ENCODE results near the gene SYNJ2BP.

DNA sequence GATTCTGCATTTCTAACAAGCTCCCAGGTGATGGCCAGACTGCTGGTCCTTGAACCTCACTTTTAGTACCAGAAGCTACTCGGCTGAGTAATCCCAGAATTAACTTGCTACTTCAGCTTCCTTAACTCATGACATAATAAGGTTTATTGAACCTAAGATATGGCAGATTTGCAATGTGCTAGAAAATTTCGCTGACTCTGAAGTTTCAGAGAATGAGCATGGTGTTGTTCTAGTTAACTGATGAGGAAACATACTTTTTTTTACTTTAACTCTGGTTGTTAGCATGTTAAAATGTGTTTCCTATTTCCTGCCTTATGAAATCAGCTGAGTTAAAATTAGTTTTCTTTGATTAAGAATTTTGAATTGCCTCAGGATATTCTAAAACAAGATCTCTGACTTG lies 34.4 kb downstream of the SYNJ2BP start:
- TF ChIP-seq, protein P1, sequence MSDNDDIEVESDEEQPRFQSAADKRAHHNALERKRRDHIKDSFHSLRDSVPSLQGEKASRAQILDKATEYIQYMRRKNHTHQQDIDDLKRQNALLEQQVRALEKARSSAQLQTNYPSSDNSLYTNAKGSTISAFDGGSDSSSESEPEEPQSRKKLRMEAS (IDR thresholded peaks at IDR 0.05) = no peak
- TF ChIP-seq CBX3 (IDR thresholded peaks at IDR 0.05; ENCODE audit: low read depth) (no peak), SP1 (IDR thresholded peaks at IDR 0.05; ENCODE audit: low read depth) (no peak), ZNF274 (IDR thresholded peaks at IDR 0.05; ENCODE audit: low read depth, low read length) (no peak), POLR2A (IDR thresholded peaks at IDR 0.05; ENCODE audit: borderline replicate concordance, extremely low read depth, insufficient read depth, insufficient read length) (no peak)
- TF ChIP-seq, protein P2, sequence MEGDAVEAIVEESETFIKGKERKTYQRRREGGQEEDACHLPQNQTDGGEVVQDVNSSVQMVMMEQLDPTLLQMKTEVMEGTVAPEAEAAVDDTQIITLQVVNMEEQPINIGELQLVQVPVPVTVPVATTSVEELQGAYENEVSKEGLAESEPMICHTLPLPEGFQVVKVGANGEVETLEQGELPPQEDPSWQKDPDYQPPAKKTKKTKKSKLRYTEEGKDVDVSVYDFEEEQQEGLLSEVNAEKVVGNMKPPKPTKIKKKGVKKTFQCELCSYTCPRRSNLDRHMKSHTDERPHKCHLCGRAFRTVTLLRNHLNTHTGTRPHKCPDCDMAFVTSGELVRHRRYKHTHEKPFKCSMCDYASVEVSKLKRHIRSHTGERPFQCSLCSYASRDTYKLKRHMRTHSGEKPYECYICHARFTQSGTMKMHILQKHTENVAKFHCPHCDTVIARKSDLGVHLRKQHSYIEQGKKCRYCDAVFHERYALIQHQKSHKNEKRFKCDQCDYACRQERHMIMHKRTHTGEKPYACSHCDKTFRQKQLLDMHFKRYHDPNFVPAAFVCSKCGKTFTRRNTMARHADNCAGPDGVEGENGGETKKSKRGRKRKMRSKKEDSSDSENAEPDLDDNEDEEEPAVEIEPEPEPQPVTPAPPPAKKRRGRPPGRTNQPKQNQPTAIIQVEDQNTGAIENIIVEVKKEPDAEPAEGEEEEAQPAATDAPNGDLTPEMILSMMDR (IDR thresholded peaks at IDR 0.05 in 2 of 3, conservative IDR thresholded peaks at IDR 0.05 in 1 of 3; ENCODE audit: borderline replicate concordance in 1 of 3, insufficient read depth in 1 of 3, low read depth in 2 of 3, low read length in 2 of 3) = no peak
